Spinal cord (tissue), 10 donors: ENCODE data around the gene BTBD6. TPM values are rescaled to one million over a fixed set of nuclear protein-coding genes. Genes with fewer than 3 reads are reported as not detected.

Experiments
- DNase-seq, 6 donors: peaks; one replicate each; pipeline versions ENCODE4 v3.0.0 to v3.0.0-alpha.2; 2013 to 2015; ENCODE audit warnings: low spot score in 6 of 6, low read depth in 4 of 6
- H3K27ac ChIP-seq: one replicate; pipeline ENCODE4 v1.5.1; 2013; ENCODE audit warnings: low read depth, low read length, control low read depth
- H3K27me3 ChIP-seq: one replicate; pipeline ENCODE4 v1.6.1; 2013; ENCODE audit warnings: low read length; ENCODE audit not compliant: control insufficient read depth, insufficient read depth
- H3K36me3 ChIP-seq: one replicate; pipeline ENCODE4 v1.6.1; 2013; ENCODE audit warnings: low read length; ENCODE audit not compliant: control insufficient read depth, insufficient read depth
- H3K4me1 ChIP-seq: one replicate; pipeline ENCODE4 v1.6.1; 2013; ENCODE audit warnings: low read length; ENCODE audit not compliant: control insufficient read depth, insufficient read depth
- H3K4me3 ChIP-seq: one replicate; pipeline ENCODE4 v1.5.1; 2013; ENCODE audit warnings: low read depth, low read length, control low read depth
- H3K9me3 ChIP-seq: one replicate; pipeline ENCODE4 v1.6.1; 2013; ENCODE audit warnings: low read length; ENCODE audit not compliant: control insufficient read depth, insufficient read depth
- WGBS: methylation state at CpG from one replicate; pipeline ENCODE4 v1.1.5; 2013; ENCODE audit warnings: missing lambda C conversion rate; ENCODE audit not compliant: insufficient coverage; 5-methylcytosine and 5-hydroxymethylcytosine counted together
- polyA plus RNA-seq, 2 donors: library from polyadenylated mRNA; unstranded; fragments of 120-200 nt; gene quantifications; one replicate each; pipeline ENCODE4 v1.2.1, GENCODE V29; 2013; ENCODE audit not compliant: insufficient read length in 2 of 2
- total RNA-seq, 2 donors: library from RNA; depleted of rRNA in 1 of 2; stranded (reverse); fragments of 120-200 nt in 1 of 2; fragments of >200 nt in 1 of 2; gene quantifications; one replicate each; pipeline versions ENCODE4 v1.2.3 to v1.2.4, GENCODE V29; 2013 to 2014
- donor health status: healthy.

Gene BTBD6
- total and polyA plus RNA-seq, 4 donors, result 31.3 to 59.1 (median 55.5) TPM

DNA sequence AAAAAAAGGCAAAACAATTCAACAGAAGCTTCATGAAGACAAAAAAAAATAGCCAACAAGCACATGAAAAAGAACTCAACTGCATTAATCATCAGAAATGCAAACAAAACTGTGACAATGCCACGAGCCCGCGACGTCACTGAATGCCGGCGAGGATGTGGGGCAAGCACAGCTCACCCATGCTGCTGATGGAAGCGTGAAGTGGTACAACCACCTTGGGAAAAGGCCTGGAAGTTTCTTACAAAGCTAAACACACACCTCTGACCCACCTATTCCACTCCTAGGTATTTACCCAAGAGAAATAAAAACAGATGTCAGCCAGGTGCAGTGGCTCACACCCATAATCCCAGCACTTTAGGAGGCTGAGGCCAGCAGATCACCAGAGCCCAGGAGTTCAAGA is 10.5 kb downstream of the BTBD6 start:
- Histone ChIP-seq H3K27me3 (no peaks in the 10 kb centered on the region), H3K4me1 (no peaks in the 10 kb centered on the region), H3K4me3 (no peak overlapping the region), H3K9me3 (no peaks in the 10 kb centered on the region), H3K27ac (no peak overlapping the region), H3K36me3 (peaks cover 76% of the 10 kb centered on the region)
- no peak for DNase-seq
- no CpG with 5 or more reads among the region's 7 CpGs for WGBS

GRCh38 chr14:105260959-105261358 is 12.6 kb downstream of the BTBD6 start:
- DNase-seq, result peak in 1 of 6 donors; percentile 26

GRCh38 chr14:105261781-105262180 is 13.4 kb downstream of the BTBD6 start:
- H3K27ac ChIP-seq, result no peak overlapping the region
- no peak for DNase-seq
- peaks cover 57% of the 10 kb centered on the region for H3K36me3 ChIP-seq
- H3K27me3 ChIP-seq, result no peaks in the 10 kb centered on the region
- H3K4me1 ChIP-seq, result no peaks in the 10 kb centered on the region
- H3K9me3 ChIP-seq, result no peaks in the 10 kb centered on the region
- WGBS, result 83% methylated on average over 19 of the region's 20 CpGs
- no peak overlapping the region for H3K4me3 ChIP-seq

More at GRCh38 chr14:105260959-105261358, 12.6 kb downstream of the BTBD6 start:
- Histone ChIP-seq H3K4me3 (no peak overlapping the region), H3K4me1 (no peaks in the 10 kb centered on the region), H3K27me3 (no peaks in the 10 kb centered on the region), H3K27ac (no peak overlapping the region), H3K36me3 (peaks cover 59% of the 10 kb centered on the region), H3K9me3 (no peaks in the 10 kb centered on the region)
- WGBS, result 40% methylated on average over 12 of the region's 12 CpGs

- no peak for DNase-seq
- 92% methylated on average over 21 of the region's 21 CpGs for WGBS
- Histone ChIP-seq H3K27ac (no peak overlapping the region), H3K27me3 (no peaks in the 10 kb centered on the region), H3K4me1 (peaks cover under 1% of the 10 kb centered on the region), H3K4me3 (no peak overlapping the region), H3K36me3 (peaks cover 63% of the 10 kb centered on the region), H3K9me3 (no peaks in the 10 kb centered on the region)
Measured at GRCh38 chr14:105267820-105268548, 19.7 kb downstream of the BTBD6 start.

- Histone ChIP-seq H3K4me1 (peaks cover 4% of the 10 kb centered on the region), H3K4me3 (no peak overlapping the region), H3K36me3 (peaks cover 62% of the 10 kb centered on the region), H3K9me3 (no peaks in the 10 kb centered on the region), H3K27me3 (no peaks in the 10 kb centered on the region), H3K27ac (no peak overlapping the region)
- DNase-seq, result no peak
- WGBS, result 94% methylated on average over 18 of the region's 18 CpGs
Measured at GRCh38 chr14:105268736-105269354, 20.5 kb downstream of the BTBD6 start.

- DNase-seq, result no peak
- WGBS, result 92% methylated on average over 11 of the region's 11 CpGs
Measured at GRCh38 chr14:105269405-105269804, 21.1 kb downstream of the BTBD6 start.

DNA sequence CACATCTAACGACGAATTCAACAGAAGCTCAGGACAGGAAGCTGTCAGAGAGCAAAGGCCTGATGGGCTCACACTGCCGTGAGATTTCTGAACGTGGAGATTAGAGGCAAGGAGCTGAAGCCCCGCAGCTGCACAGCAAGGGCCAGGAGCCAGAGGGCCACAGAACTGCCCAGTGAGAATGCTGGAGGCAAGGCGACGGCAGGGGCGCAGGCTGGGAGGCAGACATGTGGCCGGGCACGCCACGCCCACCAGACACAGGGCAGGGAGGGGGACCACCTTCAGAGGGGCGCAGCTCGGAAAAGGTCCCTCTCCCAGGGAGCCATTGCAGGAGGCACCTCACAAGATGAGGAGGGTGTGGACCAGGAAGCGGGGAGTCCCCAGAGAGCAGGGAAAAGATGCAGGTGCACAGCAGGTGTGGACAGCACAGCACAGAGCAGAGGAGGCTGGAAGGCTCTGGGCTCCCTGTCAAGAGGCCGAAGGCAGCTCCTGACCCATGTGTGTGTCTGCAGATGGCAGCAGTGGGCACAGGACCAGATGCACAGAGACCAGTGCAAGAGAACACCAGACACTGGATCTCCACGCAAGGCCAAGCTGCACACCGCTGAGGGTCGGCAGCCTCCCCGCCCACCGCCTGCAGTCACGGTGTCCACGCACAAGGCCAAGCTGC is 23.0 kb downstream of the BTBD6 start:
- peaks cover 18% of the 10 kb centered on the region for H3K4me1 ChIP-seq
- H3K27me3 ChIP-seq, result no peaks in the 10 kb centered on the region
- no peak overlapping the region for H3K27ac ChIP-seq
- WGBS, result 90% methylated on average over 15 of the region's 22 CpGs
- no peaks in the 10 kb centered on the region for H3K9me3 ChIP-seq
- H3K4me3 ChIP-seq, result no peak overlapping the region
- no peak for DNase-seq
- peaks cover 66% of the 10 kb centered on the region for H3K36me3 ChIP-seq

More at GRCh38 chr14:105269405-105269804, 21.1 kb downstream of the BTBD6 start:
- Histone ChIP-seq H3K4me1 (peaks cover 7% of the 10 kb centered on the region), H3K27ac (no peak overlapping the region), H3K4me3 (no peak overlapping the region), H3K36me3 (peaks cover 63% of the 10 kb centered on the region), H3K27me3 (no peaks in the 10 kb centered on the region), H3K9me3 (no peaks in the 10 kb centered on the region)

GRCh38 chr14:105272623-105273022 is 24.3 kb downstream of the BTBD6 start:
- no peak overlapping the region for H3K4me3 ChIP-seq
- WGBS, result 95% methylated on average over 12 of the region's 15 CpGs
- H3K36me3 ChIP-seq, result peaks cover 60% of the 10 kb centered on the region
- no peak for DNase-seq
- H3K4me1 ChIP-seq, result peaks cover 18% of the 10 kb centered on the region
- no peaks in the 10 kb centered on the region for H3K27me3 ChIP-seq
- H3K9me3 ChIP-seq, result no peaks in the 10 kb centered on the region
- no peak overlapping the region for H3K27ac ChIP-seq

DNA sequence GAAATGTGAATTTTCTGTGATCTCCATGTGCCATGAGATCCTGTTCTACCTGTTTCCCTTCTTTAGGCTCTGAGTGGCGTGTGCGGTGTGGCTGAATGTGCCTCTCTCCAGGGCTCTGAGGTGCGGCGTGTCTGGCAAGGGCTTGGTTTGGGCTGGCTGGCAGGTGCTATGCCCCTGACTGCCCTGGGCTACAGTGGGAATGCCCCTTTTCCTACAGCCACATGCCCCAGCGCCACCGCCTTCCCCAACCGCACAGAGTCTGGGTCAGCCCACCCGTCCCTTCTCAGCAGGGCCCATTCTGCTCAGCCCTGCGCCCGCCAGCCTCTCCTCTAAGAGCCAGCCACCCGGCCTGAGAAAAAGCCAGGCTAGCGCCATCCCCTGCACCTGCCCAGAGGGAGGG is 24.7 kb downstream of the BTBD6 start:
- Histone ChIP-seq H3K9me3 (no peaks in the 10 kb centered on the region), H3K4me1 (peaks cover 18% of the 10 kb centered on the region), H3K27me3 (no peaks in the 10 kb centered on the region), H3K27ac (no peak overlapping the region), H3K36me3 (peaks cover 55% of the 10 kb centered on the region), H3K4me3 (no peak overlapping the region)
- WGBS, result 86% methylated on average over 9 of the region's 12 CpGs
- DNase-seq, result no peak
